HepG2 (cell line): ENCODE measurements around the gene PRSS16. TPM values are rescaled to one million over a fixed set of nuclear protein-coding genes. Genes with fewer than 3 reads are reported as not detected.

Experiments used
- ATAC-seq: fragments of 200-7000 bp; cut with Tn5 transposase; 3 replicates; pipeline ENCODE4 v1.9.1; 2020; ENCODE audit warnings: mild to moderate bottlenecking, moderate library complexity
- BruUV-seq: library from RNA; stranded (reverse); fragments of 400-500 nt; replicated peaks from 2 replicates; lab custom pipeline; 2021; lab: Mats Ljungman, UMichigan
- CTCF ChIA-PET: fragments of 300-600 bp; formaldehyde crosslinking; extraction: SDS; loops from one replicate; lab custom pipeline; 2021; ENCODE audit warnings: low total read pairs, inconsistent platforms, low intra/inter-chr PET ratio; lab: Yijun Ruan, JAX
- POLR2A ChIA-PET: fragments of 350-600 bp; sonication (Branson Sonifier 250); formaldehyde crosslinking; loops from one replicate; lab custom pipeline; 2020; ENCODE audit warnings: antibody characterized with exemption, inconsistent platforms; lab: Yijun Ruan, JAX
- DNase-seq: peaks from one replicate; pipeline ENCODE4 v3.0.0-alpha.2; 2015; ENCODE audit warnings: low spot score
- FAIRE-seq: peaks from 3 replicates; lab custom pipeline; 2011; peaks lifted over from hg19 to GRCh38; lab: Jason Lieb, UNC
- H2AFZ ChIP-seq: one replicate; pipeline ENCODE4 v1.6.1; 2011; ENCODE audit warnings: low read length, inconsistent platforms
- H3K27ac ChIP-seq: fragments of 300-600 bp; 3 replicates; pipeline ENCODE4 v1.8.0; 2011; ENCODE audit warnings: mixed run types, mild to moderate bottlenecking, mixed read lengths, low read length, inconsistent platforms; ENCODE audit not compliant: insufficient read depth; ENCODE audit errors: extremely low read length
- H3K27me3 ChIP-seq, 2 experiments: fragments of 200-600 bp in 1 of 2; 2 replicates in 1 of 2; 3 replicates in 1 of 2; pipeline versions ENCODE4 v1.6.0 to v1.8.0; 2011; ENCODE audit warnings: low read length in 2 of 2, mild to moderate bottlenecking in 2 of 2, moderate library complexity in 2 of 2, inconsistent platforms in 1 of 2; ENCODE audit not compliant: insufficient read depth in 2 of 2, control insufficient read depth in 1 of 2
- H3K36me3 ChIP-seq, 2 experiments: fragments of 200-600 bp in 1 of 2; replicated peaks in 1 of 2; 2 replicates in 1 of 2; 3 replicates in 1 of 2; pipeline versions ENCODE4 v1.5.1 to v1.8.0; 2011; ENCODE audit warnings: low read length in 2 of 2, inconsistent platforms in 1 of 2; ENCODE audit not compliant: insufficient read depth in 2 of 2, control insufficient read depth in 1 of 2
- H3K4me1 ChIP-seq: 2 replicates; pipeline ENCODE4 v1.5.1; 2012; ENCODE audit warnings: low read length, inconsistent platforms; ENCODE audit not compliant: insufficient read depth
- H3K4me2 ChIP-seq: 2 replicates; pipeline ENCODE4 v1.6.0; 2011; ENCODE audit warnings: low read depth, low read length, inconsistent platforms
- H3K4me3 ChIP-seq, 3 experiments: fragments of 200-600 bp in 1 of 3; sonication (generic), shearing (Covaris generic) in 1 of 3; replicated peaks in 1 of 3; 2 replicates each; pipeline ENCODE4 v1.5.1; 2011 to 2016; ENCODE audit warnings: low read length in 3 of 3, inconsistent platforms in 2 of 3, low read depth in 2 of 3, mild to moderate bottlenecking in 2 of 3, control low read depth in 1 of 3, mixed read lengths in 1 of 3; ENCODE audit not compliant: insufficient read depth in 1 of 3
- H3K79me2 ChIP-seq: one replicate; pipeline ENCODE4 v1.6.1; 2011; ENCODE audit warnings: low read length, inconsistent platforms; ENCODE audit not compliant: insufficient read depth
- H3K9ac ChIP-seq: 2 replicates; pipeline ENCODE4 v1.6.0; 2011; ENCODE audit warnings: mild to moderate bottlenecking, low read depth, low read length, inconsistent platforms; ENCODE audit not compliant: insufficient read depth
- H3K9me3 ChIP-seq: 2 replicates; pipeline ENCODE4 v1.5.1; 2012; ENCODE audit warnings: mild to moderate bottlenecking, low read length
- H4K20me1 ChIP-seq: 2 replicates; pipeline ENCODE4 v1.6.0; 2011; ENCODE audit warnings: inconsistent platforms, mild to moderate bottlenecking, low read length, moderate library complexity; ENCODE audit not compliant: insufficient read depth
- HMG20A ChIP-seq: IDR thresholded peaks from 2 replicates; pipeline ENCODE4 v1.6.1; 2016; ENCODE audit warnings: borderline replicate concordance
- ISL2 ChIP-seq: sonication (generic); formaldehyde crosslinking; IDR thresholded peaks from 2 replicates; pipeline ENCODE4 v1.5.0; 2020; ENCODE audit warnings: missing genetic modification reagents
- MXD4 ChIP-seq: IDR thresholded peaks from 2 replicates; pipeline ENCODE4 v1.6.1; 2016; ENCODE audit warnings: mild to moderate bottlenecking, missing biosample characterization, missing genetic modification reagents
- NRL ChIP-seq: sonication (generic); formaldehyde crosslinking; IDR thresholded peaks from 2 replicates; pipeline ENCODE4 v1.5.0; 2020; ENCODE audit warnings: missing genetic modification reagents, mild to moderate bottlenecking, moderate library complexity, borderline replicate concordance
- RFX1 ChIP-seq: fragments of 450-650 bp; IDR thresholded peaks from 2 replicates; pipeline ENCODE4 v1.6.1; 2017
- SRSF1 ChIP-seq: fragments of 200-400 bp; formaldehyde crosslinking; optimal IDR thresholded peaks from 2 replicates; pipeline ENCODE3; 2017; ENCODE audit warnings: mild to moderate bottlenecking, low read depth, low read length, moderate library complexity
- THAP11 ChIP-seq: IDR thresholded peaks from 2 replicates; pipeline ENCODE4 v1.6.1; 2016; ENCODE audit warnings: missing biosample characterization, missing genetic modification reagents
- ZIK1 ChIP-seq: sonication (generic); formaldehyde crosslinking; IDR thresholded peaks from 2 replicates; pipeline ENCODE4 v1.5.0; 2020; ENCODE audit warnings: mild to moderate bottlenecking, low read depth, missing genetic modification reagents, borderline replicate concordance
- ZNF232 ChIP-seq: sonication (generic); formaldehyde crosslinking; IDR thresholded peaks from 2 replicates; pipeline ENCODE4 v1.4.0; 2020; ENCODE audit warnings: missing genetic modification reagents, borderline replicate concordance
- ZNF263 ChIP-seq: sonication (generic); formaldehyde crosslinking; IDR thresholded peaks from 2 replicates; pipeline ENCODE4 v1.4.0; 2020; ENCODE audit warnings: missing genetic modification reagents
- ZNF3 ChIP-seq: IDR thresholded peaks from 2 replicates; pipeline ENCODE4 v1.7.0; 2017; ENCODE audit warnings: inconsistent platforms
- ZNF44 ChIP-seq: sonication (generic); formaldehyde crosslinking; IDR thresholded peaks from 2 replicates; pipeline ENCODE4 v1.5.1; 2020; ENCODE audit warnings: mild to moderate bottlenecking, missing genetic modification reagents
- ZNF501 ChIP-seq: sonication (generic); formaldehyde crosslinking; IDR thresholded peaks from 2 replicates; pipeline ENCODE4 v1.5.1; 2020; ENCODE audit warnings: mild to moderate bottlenecking, moderate library complexity, missing genetic modification reagents
- ZNF782 ChIP-seq: sonication (generic); formaldehyde crosslinking; IDR thresholded peaks from 2 replicates; pipeline ENCODE4 v1.4.0; 2020; ENCODE audit warnings: missing genetic modification reagents, mild to moderate bottlenecking, borderline replicate concordance
- WGBS: methylation state at CpG from one replicate; pipeline ENCODE4 v1.1.6; 2017; ENCODE audit warnings: low lambda C conversion rate; 5-methylcytosine and 5-hydroxymethylcytosine counted together
- in situ Hi-C: cut with HindIII; loops from 2 replicates; pipeline ENCODE4 v1.10.0; 2017; ENCODE audit warnings: low pct_unique_long_range_greater_than_20kb; ENCODE audit not compliant: extremely low pct_ligation_motif_present
- intact Hi-C: fragments of 100-400 bp; cut with micrococcal nuclease; formaldehyde crosslinking; loops from one replicate; pipeline ENCODE4 v1.10.0; 2022; ENCODE audit not compliant: unreplicated experiment
- polyA plus RNA-seq, 8 experiments: library from polyadenylated mRNA; depleted of rRNA in 3 of 8; stranded (reverse) in 7 of 8; unstranded in 1 of 8; fragments of >200 nt; fragmentation: Illumina TruSeq in 4 of 8; extraction: Trizol in 4 of 8; gene quantifications; 2 replicates each; pipeline versions ENCODE4 v1.2.1 to v1.2.3, GENCODE V29; 2011 to 2016; ENCODE audit warnings: low read depth in 4 of 8, missing spikeins in 1 of 8, mixed read lengths in 1 of 8; ENCODE audit not compliant: insufficient read depth in 1 of 8
- total RNA-seq, 5 experiments: library from RNA; depleted of rRNA; stranded (reverse); fragments of >200 nt; fragmentation: Illumina TruSeq; extraction: Trizol; gene quantifications; 2 replicates each; pipeline ENCODE4 v1.2.3, GENCODE V29; 2016; ENCODE audit warnings: low read depth in 1 of 5
- TF ChIP-seq, protein P1 (sequence below): sonication (generic); formaldehyde crosslinking; IDR thresholded peaks from 2 replicates; pipeline ENCODE4; 2020; ENCODE audit warnings: missing genetic modification reagents, mild to moderate bottlenecking, borderline replicate concordance
- TF ChIP-seq, protein P2 (sequence below): sonication (generic); formaldehyde crosslinking; IDR thresholded peaks from 2 replicates; pipeline ENCODE4 v1.4.0; 2020; ENCODE audit warnings: missing genetic modification reagents, borderline replicate concordance

PRSS16 gene
- total and polyA plus RNA-seq, 2 of the 13 experiments (the other 11 are each of a cell fraction or from before 2014, with no cell fraction given), result not detected

DNA sequence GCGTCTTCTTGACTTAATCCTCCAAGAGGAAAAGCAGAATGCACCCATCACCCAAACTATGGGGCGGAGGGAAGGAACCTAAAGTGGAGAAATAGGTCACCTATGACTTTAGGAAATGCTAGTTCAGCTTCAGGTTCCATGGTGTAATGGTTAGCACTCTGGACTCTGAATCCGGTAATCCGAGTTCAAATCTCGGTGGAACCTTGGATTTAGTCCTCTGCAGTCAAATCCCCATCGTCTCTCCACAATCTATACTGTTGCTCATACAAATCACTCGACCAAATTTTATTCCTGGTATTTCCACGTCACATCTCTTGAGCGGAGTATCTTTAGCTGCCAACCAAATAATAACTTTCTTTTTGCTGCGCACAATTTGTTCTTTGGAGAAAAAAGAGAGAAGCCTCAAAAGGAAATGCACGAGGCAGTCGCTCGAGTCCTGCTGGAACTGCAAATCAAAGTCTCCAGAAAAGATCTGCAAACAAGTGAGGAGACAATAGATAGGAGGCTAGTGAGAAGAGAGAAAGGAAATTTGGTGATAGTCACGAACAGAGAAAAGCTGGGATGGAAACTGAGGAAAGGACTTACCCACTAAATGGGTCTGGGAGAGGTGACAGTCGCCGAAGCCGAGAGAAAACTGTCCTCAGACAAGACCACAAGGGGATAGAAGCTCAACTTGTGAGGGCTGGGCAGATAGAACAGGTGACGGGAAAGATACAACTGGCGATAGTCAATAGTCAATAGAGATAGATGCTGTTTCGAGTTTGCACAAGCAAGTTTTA lies 48.0 kb downstream of the PRSS16 start:
- ATAC-seq (peak; percentile 75), DNase-seq (peak; percentile 79), FAIRE-seq (peak; percentile 64)
- Histone ChIP-seq H2AFZ (peak overlapping the region; percentile 24), H3K4me2 (peak overlapping the region; percentile 94), H3K27me3 (peaks cover under 1 to 26% of the 10 kb centered on the region in 2 experiments; a peak in 4 of 5 replicates), H3K36me3 (no peaks in the 10 kb centered on the region), H3K79me2 (no peaks in the 10 kb centered on the region), H4K20me1 (no peaks in the 10 kb centered on the region), H3K27ac (no peak overlapping the region), H3K4me3 (peak overlapping the region; percentile 48 to 75 (median 63)), H3K9ac (no peak overlapping the region), H3K4me1 (peaks cover 59% of the 10 kb centered on the region), H3K9me3 (no peaks in the 10 kb centered on the region)
- WGBS, result 7% methylated on average over 20 of the region's 20 CpGs
- in situ Hi-C loops (no loop called here), intact Hi-C loops (loop anchor here (5.0 kb wide), 1 partner anchor 108 kb away; no protein-coding TSS in a partner anchor)
- ChIA-PET CTCF (no interaction called here), POLR2A (interaction anchor here (1.3 to 1.6 kb wide), 2 partner anchors 93 to 178 kb away, joined by 3 to 5 read pairs; partner anchors contain the start of genes ZNF184 and ZNF391)
- BruUV-seq, result no TSS peak
- TF ChIP-seq, protein P1, sequence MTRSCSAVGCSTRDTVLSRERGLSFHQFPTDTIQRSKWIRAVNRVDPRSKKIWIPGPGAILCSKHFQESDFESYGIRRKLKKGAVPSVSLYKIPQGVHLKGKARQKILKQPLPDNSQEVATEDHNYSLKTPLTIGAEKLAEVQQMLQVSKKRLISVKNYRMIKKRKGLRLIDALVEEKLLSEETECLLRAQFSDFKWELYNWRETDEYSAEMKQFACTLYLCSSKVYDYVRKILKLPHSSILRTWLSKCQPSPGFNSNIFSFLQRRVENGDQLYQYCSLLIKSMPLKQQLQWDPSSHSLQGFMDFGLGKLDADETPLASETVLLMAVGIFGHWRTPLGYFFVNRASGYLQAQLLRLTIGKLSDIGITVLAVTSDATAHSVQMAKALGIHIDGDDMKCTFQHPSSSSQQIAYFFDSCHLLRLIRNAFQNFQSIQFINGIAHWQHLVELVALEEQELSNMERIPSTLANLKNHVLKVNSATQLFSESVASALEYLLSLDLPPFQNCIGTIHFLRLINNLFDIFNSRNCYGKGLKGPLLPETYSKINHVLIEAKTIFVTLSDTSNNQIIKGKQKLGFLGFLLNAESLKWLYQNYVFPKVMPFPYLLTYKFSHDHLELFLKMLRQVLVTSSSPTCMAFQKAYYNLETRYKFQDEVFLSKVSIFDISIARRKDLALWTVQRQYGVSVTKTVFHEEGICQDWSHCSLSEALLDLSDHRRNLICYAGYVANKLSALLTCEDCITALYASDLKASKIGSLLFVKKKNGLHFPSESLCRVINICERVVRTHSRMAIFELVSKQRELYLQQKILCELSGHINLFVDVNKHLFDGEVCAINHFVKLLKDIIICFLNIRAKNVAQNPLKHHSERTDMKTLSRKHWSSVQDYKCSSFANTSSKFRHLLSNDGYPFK (CRISPR knock-in tag), result no peak
- TF ChIP-seq ZNF44 (CRISPR knock-in tag) (no peak), ZNF782 (CRISPR knock-in tag) (peak; percentile 32; the same call in 1 of the 2 replicates), ISL2 (CRISPR knock-in tag) (0 out of 2 replicates have a peak, but pooled peaks have one; percentile 26), THAP11 (CRISPR knock-in tag) (peak; percentile 43; the same call in 1 of the 2 replicates), ZNF3 (CRISPR knock-in tag) (no peak), ZNF232 (no peak), SRSF1 (no peak), ZIK1 (CRISPR knock-in tag) (no peak), RFX1 (no peak), NRL (no peak), ZNF501 (CRISPR knock-in tag) (no peak), MXD4 (no peak), ZNF263 (CRISPR knock-in tag) (no peak), HMG20A (CRISPR knock-in tag) (no peak; the same call in 1 of the 2 replicates)
- TF ChIP-seq, protein P2, sequence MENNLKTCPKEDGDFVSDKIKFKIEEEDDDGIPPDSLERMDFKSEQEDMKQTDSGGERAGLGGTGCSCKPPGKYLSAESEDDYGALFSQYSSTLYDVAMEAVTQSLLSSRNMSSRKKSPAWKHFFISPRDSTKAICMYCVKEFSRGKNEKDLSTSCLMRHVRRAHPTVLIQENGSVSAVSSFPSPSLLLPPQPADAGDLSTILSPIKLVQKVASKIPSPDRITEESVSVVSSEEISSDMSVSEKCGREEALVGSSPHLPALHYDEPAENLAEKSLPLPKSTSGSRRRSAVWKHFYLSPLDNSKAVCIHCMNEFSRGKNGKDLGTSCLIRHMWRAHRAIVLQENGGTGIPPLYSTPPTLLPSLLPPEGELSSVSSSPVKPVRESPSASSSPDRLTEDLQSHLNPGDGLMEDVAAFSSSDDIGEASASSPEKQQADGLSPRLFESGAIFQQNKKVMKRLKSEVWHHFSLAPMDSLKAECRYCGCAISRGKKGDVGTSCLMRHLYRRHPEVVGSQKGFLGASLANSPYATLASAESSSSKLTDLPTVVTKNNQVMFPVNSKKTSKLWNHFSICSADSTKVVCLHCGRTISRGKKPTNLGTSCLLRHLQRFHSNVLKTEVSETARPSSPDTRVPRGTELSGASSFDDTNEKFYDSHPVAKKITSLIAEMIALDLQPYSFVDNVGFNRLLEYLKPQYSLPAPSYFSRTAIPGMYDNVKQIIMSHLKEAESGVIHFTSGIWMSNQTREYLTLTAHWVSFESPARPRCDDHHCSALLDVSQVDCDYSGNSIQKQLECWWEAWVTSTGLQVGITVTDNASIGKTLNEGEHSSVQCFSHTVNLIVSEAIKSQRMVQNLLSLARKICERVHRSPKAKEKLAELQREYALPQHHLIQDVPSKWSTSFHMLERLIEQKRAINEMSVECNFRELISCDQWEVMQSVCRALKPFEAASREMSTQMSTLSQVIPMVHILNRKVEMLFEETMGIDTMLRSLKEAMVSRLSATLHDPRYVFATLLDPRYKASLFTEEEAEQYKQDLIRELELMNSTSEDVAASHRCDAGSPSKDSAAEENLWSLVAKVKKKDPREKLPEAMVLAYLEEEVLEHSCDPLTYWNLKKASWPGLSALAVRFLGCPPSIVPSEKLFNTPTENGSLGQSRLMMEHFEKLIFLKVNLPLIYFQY (CRISPR knock-in tag), result no peak; the same call in 1 of the 2 replicates
